Chondrocyte (in vitro differentiated cells): ENCODE data around the gene HIVEP1. TPM values are rescaled to one million over a fixed set of nuclear protein-coding genes. Genes with fewer than 3 reads are reported as not detected.
"Not testable (repeated sequence)": the region's sequence is repeated elsewhere in the genome, so short reads cannot be mapped to it uniquely, and the experiment has no call there.

Source experiments
- DNase-seq: peaks from one replicate; pipeline ENCODE4 v3.0.0; 2021; ENCODE audit warnings: mixed read lengths, low spot score
- H3K27ac Mint-ChIP-seq: one replicate; pipeline ENCODE4 v1.8.0; 2021; ENCODE audit warnings: mild to moderate bottlenecking, moderate library complexity, mixed read lengths; ENCODE audit not compliant: unreplicated experiment
- H3K27me3 Mint-ChIP-seq: 2 replicates; pipeline ENCODE4 v1.8.0; 2021; ENCODE audit warnings: low read depth, mixed read lengths
- H3K36me3 Mint-ChIP-seq: 2 replicates; pipeline ENCODE4 v1.8.0; 2021; ENCODE audit warnings: low read depth, mixed read lengths
- H3K4me1 Mint-ChIP-seq: 2 replicates; pipeline ENCODE4 v1.8.0; 2021; ENCODE audit warnings: low read depth, mild to moderate bottlenecking, mixed read lengths
- H3K4me3 Mint-ChIP-seq: one replicate; pipeline ENCODE4 v1.8.0; 2021; ENCODE audit warnings: mild to moderate bottlenecking, moderate library complexity, mixed read lengths; ENCODE audit not compliant: unreplicated experiment
- H3K9me3 Mint-ChIP-seq: 2 replicates; pipeline ENCODE4 v1.8.0; 2021; ENCODE audit warnings: low read depth, mixed read lengths
- CTCF ChIP-seq: fragments of 200-600 bp; sonication (generic); IDR thresholded peaks from 2 replicates; pipeline ENCODE4 v1.5.0; 2021; ENCODE audit warnings: antibody characterized with exemption, mild to moderate bottlenecking, moderate library complexity
- total RNA-seq: library from RNA; stranded (reverse); gene quantifications from 3 replicates; pipeline ENCODE4 v1.2.1, GENCODE V29; 2021

HIVEP1 gene
- total RNA-seq, 1 donor from 2014 or later, result 49.7 TPM

GRCh38 chr6:12101653-12102312 lies 89.7 kb downstream of the HIVEP1 start:
- Mint-ChIP-seq H3K27ac (no peak overlapping the region), H3K4me3 (no peak overlapping the region), H3K4me1 (peaks cover 20% of the 10 kb centered on the region), H3K36me3 (peaks cover 3% of the 10 kb centered on the region), H3K27me3 (no peaks in the 10 kb centered on the region), H3K9me3 (peaks cover 4% of the 10 kb centered on the region)
- TF ChIP-seq CTCF, result no peak
- DNase-seq, result no peak

GRCh38 chr6:12102350-12102749 lies 90.2 kb downstream of the HIVEP1 start:
- DNase-seq, result no peak
- peaks cover 3% of the 10 kb centered on the region for H3K36me3 Mint-ChIP-seq
- no peaks in the 10 kb centered on the region for H3K27me3 Mint-ChIP-seq
- H3K4me1 Mint-ChIP-seq, result peaks cover 20% of the 10 kb centered on the region
- H3K9me3 Mint-ChIP-seq, result peaks cover 4% of the 10 kb centered on the region
- TF ChIP-seq CTCF, result no peak
- H3K27ac Mint-ChIP-seq, result no peak overlapping the region
- no peak overlapping the region for H3K4me3 Mint-ChIP-seq

- Mint-ChIP-seq H3K27me3 (no peaks in the 10 kb centered on the region), H3K36me3 (peaks cover 3% of the 10 kb centered on the region), H3K4me1 (peaks cover 13% of the 10 kb centered on the region), H3K27ac (no peak overlapping the region), H3K4me3 (no peak overlapping the region), H3K9me3 (peaks cover 4% of the 10 kb centered on the region)
- TF ChIP-seq CTCF, result no peak
- DNase-seq, result no peak
Observed at GRCh38 chr6:12103158-12103557, 91.0 kb downstream of the HIVEP1 start.

DNA sequence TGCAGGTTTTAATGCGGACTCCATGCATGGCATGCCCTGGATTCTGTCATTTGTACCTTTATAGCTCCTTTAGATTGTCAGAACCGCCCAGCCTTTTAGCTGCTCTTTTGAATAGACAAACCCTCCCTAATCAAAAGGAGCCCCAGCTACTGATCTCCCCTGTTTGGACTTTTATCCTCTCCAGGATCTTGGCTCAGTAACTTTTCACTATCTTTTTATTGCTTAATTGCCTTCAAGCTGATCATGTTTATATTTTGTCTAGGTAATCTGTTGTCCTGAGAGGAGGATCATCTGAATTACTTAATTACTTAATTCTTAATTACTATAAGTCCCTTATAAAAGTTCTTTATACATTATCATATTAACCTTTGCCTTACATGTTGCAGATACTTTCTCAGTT lies 93.2 kb downstream of the HIVEP1 start:
- H3K9me3 Mint-ChIP-seq, result peaks cover 4% of the 10 kb centered on the region

GRCh38 chr6:12108376-12108775 lies 96.3 kb downstream of the HIVEP1 start:
- H3K9me3 Mint-ChIP-seq, H3K36me3 Mint-ChIP-seq, H3K27ac Mint-ChIP-seq, DNase-seq, H3K27me3 Mint-ChIP-seq, H3K4me3 Mint-ChIP-seq, H3K4me1 Mint-ChIP-seq: not testable (repeated sequence)

More for the DNA sequence above, 93.2 kb downstream of the HIVEP1 start:
- H3K4me1 Mint-ChIP-seq, result peaks cover 8% of the 10 kb centered on the region
- no peaks in the 10 kb centered on the region for H3K27me3 Mint-ChIP-seq
- DNase-seq, result no peak
- no peak for TF ChIP-seq CTCF
- no peak overlapping the region for H3K27ac Mint-ChIP-seq
- H3K4me3 Mint-ChIP-seq, result no peak overlapping the region
- peaks cover 7% of the 10 kb centered on the region for H3K36me3 Mint-ChIP-seq
